Body of pancreas (tissue), 4 donors: ENCODE data around the gene MYH11. TPM values are rescaled to one million over a fixed set of nuclear protein-coding genes. Genes with fewer than 3 reads are reported as not detected.

ENCODE experiments used
- ATAC-seq: fragments of 150-250 bp; one replicate; pipeline ENCODE4 v1.9.1; 2016
- DNase-seq, 4 donors: peaks; one replicate each; pipeline ENCODE4 v3.0.0-alpha.2; 2019
- H3K27ac ChIP-seq, 4 donors: fragments of 200-600 bp; sonication (generic); 1 replicate in 3 of 4; 2 replicates in 1 of 4; pipeline versions ENCODE4 v1.5.1 to v1.6.1; 2016 to 2019; ENCODE audit warnings: mild to moderate bottlenecking in 1 of 4, mixed read lengths in 1 of 4, moderate library complexity in 1 of 4
- H3K27me3 ChIP-seq, 2 donors: fragments of 200-600 bp; sonication (generic); one replicate each; pipeline ENCODE4 v1.6.0; 2016; ENCODE audit warnings: mild to moderate bottlenecking in 1 of 2
- H3K36me3 ChIP-seq, 2 donors: fragments of 200-600 bp; sonication (generic); replicated peaks in 1 of 2; 2 replicates each; pipeline ENCODE4 v1.5.1; 2016; ENCODE audit warnings: low read depth in 2 of 2; ENCODE audit not compliant: insufficient read depth in 1 of 2
- H3K4me1 ChIP-seq: fragments of 200-600 bp; sonication (generic); one replicate; pipeline ENCODE4 v1.6.0; 2016
- H3K4me3 ChIP-seq, 2 donors: fragments of 200-600 bp; sonication (generic); 1 replicate in 1 of 2; 2 replicates in 1 of 2; pipeline ENCODE4 v1.5.1; 2016 to 2019
- H3K9me3 ChIP-seq, 3 donors: fragments of 200-600 bp; sonication (generic); 1 replicate in 2 of 3; 2 replicates in 1 of 3; pipeline ENCODE4 v1.5.1; 2016
- POLR2A ChIP-seq, 3 donors: fragments of 450-650 bp; IDR thresholded peaks; one replicate each; pipeline ENCODE4 v1.6.1; 2016; ENCODE audit warnings: antibody characterized with exemption in 3 of 3, mild to moderate bottlenecking in 2 of 3
- WGBS, 2 donors: methylation state at CpG; one replicate each; pipeline ENCODE4 v1.1.5; 2017; 5-methylcytosine and 5-hydroxymethylcytosine counted together
- intact Hi-C: fragments of 100-400 bp; cut with DNase I; formaldehyde crosslinking; loops from one replicate; pipeline ENCODE4 v1.15.1; 2023
- total RNA-seq, 2 donors: library from RNA; depleted of rRNA; stranded (reverse); fragments of >200 nt; gene quantifications; one replicate each; pipeline ENCODE4 v1.1.0, GENCODE V29; 2016
- TF ChIP-seq, protein P1 (sequence below), 7 experiments: fragments of 450-650 bp in 4 of 7; fragments of 200-600 bp in 3 of 7; sonication (generic) in 3 of 7; IDR thresholded peaks; one replicate each; pipeline ENCODE4 v1.5.1; 2016 to 2019; ENCODE audit warnings: antibody characterized with exemption in 7 of 7

Gene MYH11
- total RNA-seq, 2 donors from 2014 or later, result 14.2 to 19.7 TPM

DNA sequence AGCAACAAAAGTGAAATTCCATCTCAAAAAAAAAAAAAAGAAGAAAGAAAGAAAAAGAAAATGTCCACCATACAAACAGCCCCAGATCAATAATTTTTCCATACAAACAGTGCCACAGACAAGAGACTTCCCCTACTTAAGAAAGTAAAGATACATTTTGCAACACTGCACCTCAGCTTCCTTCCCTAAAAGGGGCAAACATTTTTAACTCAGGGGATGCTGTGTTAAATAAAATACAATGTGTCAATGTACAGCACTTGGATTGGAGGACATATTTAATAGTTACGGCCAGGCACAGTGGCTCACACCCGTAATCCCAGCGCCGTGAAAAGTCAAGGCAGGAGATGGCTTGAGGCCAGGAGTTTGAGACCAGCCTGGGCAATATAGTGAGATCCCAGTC lies 22.3 kb downstream of the MYH11 start:
- H3K4me1 ChIP-seq, result no peaks in the 10 kb centered on the region
- intact Hi-C loops, result no loop called here

DNA sequence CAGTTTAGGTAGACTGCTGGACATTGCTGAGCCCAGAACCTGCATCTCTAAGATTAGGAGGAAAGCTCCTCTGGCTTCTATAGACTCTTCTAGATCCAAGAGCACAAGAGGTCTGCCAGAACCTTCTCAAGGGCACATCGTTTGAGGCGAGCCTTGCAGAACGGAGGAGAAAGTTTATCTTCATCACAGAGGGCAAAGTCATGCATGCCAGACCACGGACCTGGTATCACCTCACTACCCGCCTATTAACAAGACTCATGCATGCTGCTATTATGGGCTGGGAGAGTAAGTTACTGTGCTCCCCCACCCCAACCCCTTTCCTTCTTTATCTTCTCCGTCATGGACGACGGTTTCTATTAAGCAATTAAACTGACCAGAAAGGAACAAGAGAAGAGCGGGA lies 23.3 kb downstream of the MYH11 start:
- H3K9me3 ChIP-seq, result no peaks in the 10 kb centered on the region
- no peak overlapping the region for H3K27ac ChIP-seq
- TF ChIP-seq, protein P1, sequence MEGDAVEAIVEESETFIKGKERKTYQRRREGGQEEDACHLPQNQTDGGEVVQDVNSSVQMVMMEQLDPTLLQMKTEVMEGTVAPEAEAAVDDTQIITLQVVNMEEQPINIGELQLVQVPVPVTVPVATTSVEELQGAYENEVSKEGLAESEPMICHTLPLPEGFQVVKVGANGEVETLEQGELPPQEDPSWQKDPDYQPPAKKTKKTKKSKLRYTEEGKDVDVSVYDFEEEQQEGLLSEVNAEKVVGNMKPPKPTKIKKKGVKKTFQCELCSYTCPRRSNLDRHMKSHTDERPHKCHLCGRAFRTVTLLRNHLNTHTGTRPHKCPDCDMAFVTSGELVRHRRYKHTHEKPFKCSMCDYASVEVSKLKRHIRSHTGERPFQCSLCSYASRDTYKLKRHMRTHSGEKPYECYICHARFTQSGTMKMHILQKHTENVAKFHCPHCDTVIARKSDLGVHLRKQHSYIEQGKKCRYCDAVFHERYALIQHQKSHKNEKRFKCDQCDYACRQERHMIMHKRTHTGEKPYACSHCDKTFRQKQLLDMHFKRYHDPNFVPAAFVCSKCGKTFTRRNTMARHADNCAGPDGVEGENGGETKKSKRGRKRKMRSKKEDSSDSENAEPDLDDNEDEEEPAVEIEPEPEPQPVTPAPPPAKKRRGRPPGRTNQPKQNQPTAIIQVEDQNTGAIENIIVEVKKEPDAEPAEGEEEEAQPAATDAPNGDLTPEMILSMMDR (IDR thresholded peaks at IDR 0.05), result no peak
- no peak for TF ChIP-seq POLR2A (IDR thresholded peaks at IDR 0.05)
- no peak for ATAC-seq
- 61 to 64% methylated on average over 9 of the region's 9 CpGs for WGBS, 2 donors
- no peak for DNase-seq
- no peaks in the 10 kb centered on the region for H3K4me1 ChIP-seq
- H3K27me3 ChIP-seq, result no peaks in the 10 kb centered on the region
- no peaks in the 10 kb centered on the region for H3K36me3 ChIP-seq
- intact Hi-C loops, result no loop called here
- H3K4me3 ChIP-seq, result no peak overlapping the region

More for the DNA sequence above, 22.3 kb downstream of the MYH11 start:
- Histone ChIP-seq H3K9me3 (no peaks in the 10 kb centered on the region), H3K4me3 (no peak overlapping the region), H3K27me3 (no peaks in the 10 kb centered on the region), H3K36me3 (no peaks in the 10 kb centered on the region), H3K27ac (no peak overlapping the region)
- WGBS, 2 donors, result 84 to 97% methylated on average over 4 of the region's 4 CpGs
- DNase-seq (no peak), ATAC-seq (no peak)
- TF ChIP-seq, protein P1 (IDR thresholded peaks at IDR 0.05), result no peak
- no peak for TF ChIP-seq POLR2A (IDR thresholded peaks at IDR 0.05)

DNA sequence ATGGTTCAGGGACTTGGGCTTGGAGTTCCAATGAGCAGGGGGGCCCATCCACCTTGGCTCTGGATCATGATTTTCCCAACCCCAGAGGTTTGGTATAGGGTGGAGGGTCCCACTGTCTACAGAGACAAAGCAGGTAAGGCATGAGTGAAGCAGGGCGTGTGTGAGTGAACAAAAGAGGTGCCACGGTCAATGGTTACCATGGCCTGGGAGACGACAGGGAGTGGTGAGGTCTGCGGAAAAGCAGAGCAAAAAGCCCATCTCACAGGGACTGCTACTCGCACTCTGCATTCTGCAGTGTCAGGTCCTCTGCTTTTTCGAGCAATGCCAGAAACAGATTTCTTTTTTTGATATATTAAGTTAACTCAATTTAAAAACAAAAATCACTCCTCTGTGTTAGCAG lies 24.6 kb downstream of the MYH11 start:
- DNase-seq, result no peak
- Histone ChIP-seq H3K4me3 (no peak overlapping the region), H3K27me3 (no peaks in the 10 kb centered on the region), H3K9me3 (no peaks in the 10 kb centered on the region), H3K27ac (no peak overlapping the region), H3K36me3 (no peaks in the 10 kb centered on the region), H3K4me1 (no peaks in the 10 kb centered on the region)
- intact Hi-C loops, result no loop called here
- 86 to 90% methylated on average over 6 of the region's 6 CpGs for WGBS, 2 donors
- TF ChIP-seq, protein P1 (IDR thresholded peaks at IDR 0.05), result no peak
- TF ChIP-seq POLR2A (IDR thresholded peaks at IDR 0.05), result no peak
- no peak for ATAC-seq

DNA sequence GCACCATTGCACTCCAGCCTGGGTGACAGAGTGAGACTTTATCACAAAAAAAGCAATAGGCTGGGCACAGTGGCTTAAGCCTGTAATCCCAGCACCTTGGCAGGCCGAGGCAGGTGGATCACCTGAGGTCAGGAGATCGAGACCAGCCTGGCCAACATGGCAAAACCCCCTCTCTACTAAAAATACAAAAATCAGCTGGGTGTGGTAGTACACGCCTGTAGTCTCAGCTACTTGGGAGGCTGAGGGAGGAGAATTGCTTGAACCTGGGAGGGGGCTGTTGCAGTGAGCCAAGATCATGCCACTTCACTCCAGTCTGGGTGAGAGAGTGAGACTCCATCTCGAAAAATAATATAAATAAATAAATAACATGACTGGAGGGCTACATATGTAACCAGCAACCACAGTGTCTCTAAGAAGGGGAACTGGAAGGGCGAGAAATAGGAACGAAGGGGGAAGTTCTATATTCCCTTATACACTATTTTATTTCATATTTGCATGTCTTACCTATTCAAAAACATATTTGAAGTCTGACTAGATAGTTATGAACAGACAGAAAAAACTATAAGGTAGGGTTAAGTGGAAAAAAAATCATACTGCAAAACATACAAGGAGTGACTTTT lies 25.9 kb downstream of the MYH11 start:
- H3K4me3 ChIP-seq, result no peak overlapping the region
- H3K27ac ChIP-seq, result no peak overlapping the region
- intact Hi-C loops, result no loop called here
- 64 to 71% methylated on average over 6 of the region's 6 CpGs for WGBS, 2 donors
- TF ChIP-seq POLR2A (IDR thresholded peaks at IDR 0.05), result no peak
- TF ChIP-seq, protein P1 (IDR thresholded peaks at IDR 0.05), result no peak
- no peaks in the 10 kb centered on the region for H3K36me3 ChIP-seq
- DNase-seq, result no peak
- no peaks in the 10 kb centered on the region for H3K9me3 ChIP-seq
- no peak for ATAC-seq
- no peaks in the 10 kb centered on the region for H3K27me3 ChIP-seq
- H3K4me1 ChIP-seq, result no peaks in the 10 kb centered on the region

DNA sequence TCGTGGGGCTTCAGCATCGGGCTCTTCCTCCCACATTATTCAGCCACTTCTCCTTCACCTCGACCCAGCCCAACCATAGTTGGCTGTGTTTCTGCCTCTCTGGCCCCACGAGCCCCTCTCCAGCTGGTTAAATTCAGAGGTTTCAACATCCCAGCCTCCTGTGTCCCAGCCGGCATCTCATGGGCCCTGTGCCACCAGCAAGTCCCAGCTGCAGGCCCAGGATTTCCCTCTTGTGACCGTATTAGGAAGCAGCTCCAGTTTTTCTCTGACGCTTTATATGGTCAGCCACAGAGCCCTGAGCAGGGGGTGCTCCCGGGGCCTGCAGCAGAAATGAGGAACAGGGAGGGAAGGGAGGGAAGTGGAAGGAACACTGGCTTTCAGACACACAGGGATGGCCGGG lies 27.4 kb downstream of the MYH11 start:
- no peaks in the 10 kb centered on the region for H3K36me3 ChIP-seq
- TF ChIP-seq, protein P1 (IDR thresholded peaks at IDR 0.05), result no peak
- no peak for TF ChIP-seq POLR2A (IDR thresholded peaks at IDR 0.05)
- H3K27me3 ChIP-seq, result no peaks in the 10 kb centered on the region
- intact Hi-C loops, result no loop called here
- H3K9me3 ChIP-seq, result no peaks in the 10 kb centered on the region
- DNase-seq (peak in 3 of 4 donors; percentile 24 to 55 (median 29)), ATAC-seq (peak; percentile 33)
- H3K4me1 ChIP-seq, result no peaks in the 10 kb centered on the region
- WGBS, 2 donors, result 43 to 57% methylated on average over 9 of the region's 9 CpGs
- H3K4me3 ChIP-seq, result no peak overlapping the region
- no peak overlapping the region for H3K27ac ChIP-seq
